NCI-H1048 (cell line): ENCODE measurements around the gene USF1.

Experiments used
- DNase-seq: peaks from one replicate; lab custom pipeline; 2025; lab: John Stamatoyannopoulos, UW

The USF1 gene

GRCh38 chr1:161045736-161046604, at the start of gene USF1:
TSS of gene USF1 (minus strand) at chr1:161045977. CDS start at chr1:161043275, 2,702 bp downstream.
- peak; percentile 96 for DNase-seq

GRCh38 chr1:161095230-161095629, 49.5 kb upstream of the USF1 start:
- DNase-seq, result no peak

GRCh38 chr1:161094481-161094880, 48.7 kb upstream of the USF1 start:
- no peak for DNase-seq

- no peak for DNase-seq
Measured at GRCh38 chr1:161092621-161093028, 46.8 kb upstream of the USF1 start.

- DNase-seq, result no peak
Measured at GRCh38 chr1:161091796-161092507, 46.2 kb upstream of the USF1 start.

GRCh38 chr1:161091093-161091492, 45.3 kb upstream of the USF1 start:
- DNase-seq, result no peak

- DNase-seq, result no peak
Measured at GRCh38 chr1:161090617-161091016, 44.8 kb upstream of the USF1 start.

GRCh38 chr1:161089938-161090337, 44.2 kb upstream of the USF1 start:
- no peak for DNase-seq

- no peak for DNase-seq
Measured at GRCh38 chr1:161089251-161089924, 43.6 kb upstream of the USF1 start, which contains the start of gene NECTIN4. TSS of gene NECTIN4 (minus strand) at chr1:161089558. CDS start at chr1:161089296, 262 bp downstream.

- no peak for DNase-seq
Measured at GRCh38 chr1:161088587-161089110, 42.9 kb upstream of the USF1 start.

- DNase-seq, result no peak
Measured at GRCh38 chr1:161086457-161086856, 40.7 kb upstream of the USF1 start.

GRCh38 chr1:161085165-161085564, 39.4 kb upstream of the USF1 start:
- no peak for DNase-seq

- DNase-seq, result no peak
Measured at GRCh38 chr1:161084597-161084988, 38.8 kb upstream of the USF1 start.

- no peak for DNase-seq
Measured at GRCh38 chr1:161083748-161084596, 38.2 kb upstream of the USF1 start.

GRCh38 chr1:161082996-161083747, 37.4 kb upstream of the USF1 start:
- DNase-seq, result no peak

- DNase-seq, result no peak
Measured at GRCh38 chr1:161082483-161082882, 36.7 kb upstream of the USF1 start.

GRCh38 chr1:161081519-161081918, 35.7 kb upstream of the USF1 start:
- DNase-seq, result no peak

- DNase-seq, result no peak
Measured at GRCh38 chr1:161080441-161081405, 34.9 kb upstream of the USF1 start.

GRCh38 chr1:161079436-161080110, 33.8 kb upstream of the USF1 start:
- no peak for DNase-seq
